ENCODE measurements around the gene MDC1. TPM values are rescaled to one million over a fixed set of nuclear protein-coding genes. Genes with fewer than 3 reads are reported as not detected.

The MDC1 gene
- total RNA-seq, 1 experiment from 2014 or later = 10.9 TPM

Other genes starting within 250 kb of the MDC1 start
- 643 and 778 TPM in 2 replicates for gene HLA-E, start 227.8 kb downstream of the MDC1 start, total RNA-seq (2014; rRNA removed; shearing (Covaris generic))
- 45.4 and 57.4 TPM in 2 replicates for gene GNL1, start 160.8 kb downstream of the MDC1 start, total RNA-seq (2014; rRNA removed; shearing (Covaris generic))
- gene PRR3, start 160.0 kb downstream of the MDC1 start, total RNA-seq (2014; rRNA removed; shearing (Covaris generic)) = 21.2 and 45.8 TPM in 2 replicates
- 56.3 and 95.3 TPM in 2 replicates for gene ABCF1, start 145.8 kb downstream of the MDC1 start, total RNA-seq (2014; rRNA removed; shearing (Covaris generic))
- gene PPP1R10, start 100.0 kb downstream of the MDC1 start, total RNA-seq (2014; rRNA removed; shearing (Covaris generic)) = 17.9 and 28.8 TPM in 2 replicates
- gene MRPS18B, start 99.4 kb downstream of the MDC1 start, total RNA-seq (2014; rRNA removed; shearing (Covaris generic)) = 85.5 and 108 TPM in 2 replicates
- gene ATAT1, start 90.4 kb downstream of the MDC1 start, total RNA-seq (2014; rRNA removed; shearing (Covaris generic)) = 13.2 and 22.2 TPM in 2 replicates
- 9.1 and 12.2 TPM in 2 replicates for gene C6orf136, start 70.1 kb downstream of the MDC1 start, total RNA-seq (2014; rRNA removed; shearing (Covaris generic))
- gene DHX16, start 44.3 kb downstream of the MDC1 start, total RNA-seq (2014; rRNA removed; shearing (Covaris generic)) = 52.2 and 64.8 TPM in 2 replicates
- 100 and 139 TPM in 2 replicates for gene PPP1R18, start 30.6 kb downstream of the MDC1 start, total RNA-seq (2014; rRNA removed; shearing (Covaris generic))
- gene NRM, start 26.3 kb downstream of the MDC1 start, total RNA-seq (2014; rRNA removed; shearing (Covaris generic)) = 36.3 and 38.2 TPM in 2 replicates
- 1,768 and 1,968 TPM in 2 replicates for gene TUBB, start 3.1 kb upstream of the MDC1 start, total RNA-seq (2014; rRNA removed; shearing (Covaris generic))
- gene FLOT1, start 25.4 kb upstream of the MDC1 start, total RNA-seq (2014; rRNA removed; shearing (Covaris generic)) = 194 and 244 TPM in 2 replicates
- 348 and 388 TPM in 2 replicates for gene IER3, start 27.3 kb upstream of the MDC1 start, total RNA-seq (2014; rRNA removed; shearing (Covaris generic))
- gene DDR1, start 167.2 kb upstream of the MDC1 start, total RNA-seq (2014; rRNA removed; shearing (Covaris generic)) = 33.9 and 73.5 TPM in 2 replicates
- gene GTF2H4, start 190.9 kb upstream of the MDC1 start, total RNA-seq (2014; rRNA removed; shearing (Covaris generic)) = 11.4 and 17.7 TPM in 2 replicates
- gene VARS2, start 197.0 kb upstream of the MDC1 start, total RNA-seq (2014; rRNA removed; shearing (Covaris generic)) = 7.4 and 10.1 TPM in 2 replicates
- not detected in 2 replicates for gene SFTA2, start 214.9 kb upstream of the MDC1 start, total RNA-seq (2014; rRNA removed; shearing (Covaris generic))
- not detected in 2 replicates for gene MUCL3, start 223.7 kb upstream of the MDC1 start, total RNA-seq (2014; rRNA removed; shearing (Covaris generic))